Measurements from ENCODE around the gene ARHGAP30.

The ARHGAP30 gene

GRCh38 chr1:161091093-161091492 lies 21.4 kb upstream of the ARHGAP30 start:
- in situ Hi-C loops (cut with HindIII; ENCODE audit: low sequenced_read_pairs) = no loop called here
- TF ChIP-seq, protein P1, sequence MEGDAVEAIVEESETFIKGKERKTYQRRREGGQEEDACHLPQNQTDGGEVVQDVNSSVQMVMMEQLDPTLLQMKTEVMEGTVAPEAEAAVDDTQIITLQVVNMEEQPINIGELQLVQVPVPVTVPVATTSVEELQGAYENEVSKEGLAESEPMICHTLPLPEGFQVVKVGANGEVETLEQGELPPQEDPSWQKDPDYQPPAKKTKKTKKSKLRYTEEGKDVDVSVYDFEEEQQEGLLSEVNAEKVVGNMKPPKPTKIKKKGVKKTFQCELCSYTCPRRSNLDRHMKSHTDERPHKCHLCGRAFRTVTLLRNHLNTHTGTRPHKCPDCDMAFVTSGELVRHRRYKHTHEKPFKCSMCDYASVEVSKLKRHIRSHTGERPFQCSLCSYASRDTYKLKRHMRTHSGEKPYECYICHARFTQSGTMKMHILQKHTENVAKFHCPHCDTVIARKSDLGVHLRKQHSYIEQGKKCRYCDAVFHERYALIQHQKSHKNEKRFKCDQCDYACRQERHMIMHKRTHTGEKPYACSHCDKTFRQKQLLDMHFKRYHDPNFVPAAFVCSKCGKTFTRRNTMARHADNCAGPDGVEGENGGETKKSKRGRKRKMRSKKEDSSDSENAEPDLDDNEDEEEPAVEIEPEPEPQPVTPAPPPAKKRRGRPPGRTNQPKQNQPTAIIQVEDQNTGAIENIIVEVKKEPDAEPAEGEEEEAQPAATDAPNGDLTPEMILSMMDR (IDR thresholded peaks at IDR 0.05; ENCODE audit: low read depth, low read length) = no peak
- no peak overlapping the region for H3K4me3 ChIP-seq (ENCODE audit: low read depth, low read length)
- DNase-seq (ENCODE audit: low read depth, low spot score) = no peak

DNA sequence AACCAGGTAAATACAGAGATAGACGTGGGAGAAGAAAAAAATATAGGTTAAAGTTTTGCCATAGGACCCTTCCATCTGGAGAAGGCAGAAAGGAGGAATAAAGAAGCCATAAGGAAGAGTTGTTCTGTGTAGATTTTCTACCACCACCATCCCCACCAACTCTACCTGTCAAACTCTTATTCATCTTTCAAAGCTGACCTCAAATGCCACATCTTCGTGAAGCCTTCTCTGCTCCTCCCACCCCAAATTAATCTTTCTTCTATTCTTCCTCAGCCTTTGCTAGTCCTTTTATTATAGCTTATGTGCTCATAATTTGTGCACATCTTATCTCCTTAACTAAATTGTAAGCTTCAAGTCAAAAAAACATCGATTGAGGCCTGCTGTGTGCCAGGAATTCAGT lies 20.9 kb upstream of the ARHGAP30 start:
- no peak for DNase-seq (ENCODE audit: low read depth, low spot score)
- H3K4me3 ChIP-seq (ENCODE audit: low read depth, low read length) = no peak overlapping the region
- in situ Hi-C loops (cut with HindIII; ENCODE audit: low sequenced_read_pairs) = no loop called here
- TF ChIP-seq, protein P1 (IDR thresholded peaks at IDR 0.05; ENCODE audit: low read depth, low read length) = no peak

- DNase-seq (ENCODE audit: low read depth, low spot score) = no peak
- TF ChIP-seq, protein P1 (IDR thresholded peaks at IDR 0.05; ENCODE audit: low read depth, low read length) = no peak
- H3K4me3 ChIP-seq (ENCODE audit: low read depth, low read length) = no peak overlapping the region
- in situ Hi-C loops (cut with HindIII; ENCODE audit: low sequenced_read_pairs) = no loop called here
Measured at GRCh38 chr1:161089938-161090337, 20.2 kb upstream of the ARHGAP30 start.

- TF ChIP-seq, protein P1 (IDR thresholded peaks at IDR 0.05; ENCODE audit: low read depth, low read length) = no peak
- in situ Hi-C loops (cut with HindIII; ENCODE audit: low sequenced_read_pairs) = no loop called here
- H3K4me3 ChIP-seq (ENCODE audit: low read depth, low read length) = no peak within 1 kb of the TSS
- no peak for DNase-seq (ENCODE audit: low read depth, low spot score)
Measured at GRCh38 chr1:161089251-161089924, 19.7 kb upstream of the ARHGAP30 start, which contains the start of gene NECTIN4. NECTIN4 (minus strand) TSS chr1:161089558; CDS start chr1:161089296, 262 bp downstream.

- DNase-seq (ENCODE audit: low read depth, low spot score) = peak; percentile 34
- TF ChIP-seq, protein P1 (IDR thresholded peaks at IDR 0.05; ENCODE audit: low read depth, low read length) = no peak
- in situ Hi-C loops (cut with HindIII; ENCODE audit: low sequenced_read_pairs) = no loop called here
- no peak overlapping the region for H3K4me3 ChIP-seq (ENCODE audit: low read depth, low read length)
Measured at GRCh38 chr1:161088587-161089110, 19.0 kb upstream of the ARHGAP30 start.

DNA sequence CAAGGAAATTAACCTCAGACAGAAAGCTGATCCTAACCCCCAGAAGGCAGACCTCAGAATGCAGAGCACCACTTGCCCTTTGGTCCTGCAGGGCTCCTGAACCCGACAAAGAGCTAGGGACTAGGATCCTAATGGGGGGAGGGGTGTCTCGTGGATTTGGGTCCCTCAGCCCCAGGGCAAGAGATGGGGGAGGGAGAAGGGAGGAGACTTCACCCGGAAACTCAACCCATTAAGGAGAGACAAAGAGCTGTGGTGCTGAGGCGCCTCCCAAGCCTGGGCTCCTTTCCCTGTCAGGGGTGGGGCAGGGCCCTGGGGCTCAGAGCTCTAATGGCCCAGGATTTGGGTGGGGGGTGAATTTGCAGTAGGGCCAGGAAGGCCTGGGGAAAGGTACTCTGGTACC lies 16.8 kb upstream of the ARHGAP30 start:
- no peak for DNase-seq (ENCODE audit: low read depth, low spot score)
- no peak overlapping the region for H3K4me3 ChIP-seq (ENCODE audit: low read depth, low read length)
- TF ChIP-seq, protein P1 (IDR thresholded peaks at IDR 0.05; ENCODE audit: low read depth, low read length) = no peak
- in situ Hi-C loops (cut with HindIII; ENCODE audit: low sequenced_read_pairs) = no loop called here

Data from astrocyte of the spinal cord (primary cell).